NCI-H82 treated with DMSO at 0.1 percent for 48 hours (cell line): ENCODE measurements around the gene STK17A.
"Not testable (repeated sequence)": the region's sequence is repeated elsewhere in the genome, so short reads cannot be mapped to it uniquely, and the experiment has no call there.

Source experiments
- DNase-seq: peaks from one replicate; lab custom pipeline; 2025; ENCODE audit not compliant: unreplicated experiment; lab: John Stamatoyannopoulos, UW

The STK17A gene

DNA sequence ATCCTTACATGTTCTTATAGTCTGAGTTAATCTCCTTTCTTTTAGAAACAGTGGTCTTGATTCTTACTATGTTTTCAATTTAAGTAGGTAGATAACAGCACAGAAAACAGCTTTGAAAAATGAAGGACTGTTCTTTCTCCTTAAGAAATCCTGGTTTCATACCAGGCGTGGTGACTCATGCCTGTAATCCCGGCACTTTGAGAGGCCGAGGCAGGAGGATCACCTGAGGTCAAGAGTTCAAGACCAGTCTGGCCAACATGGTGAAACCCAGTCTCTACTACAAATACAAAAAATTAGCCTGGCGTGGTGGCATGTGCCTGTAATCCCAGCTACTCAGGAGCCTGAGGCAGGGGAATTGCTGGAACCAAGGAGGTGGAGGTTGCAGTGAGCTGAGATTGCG is 13.5 kb downstream of the STK17A start:
- DNase-seq = not testable (repeated sequence)

DNA sequence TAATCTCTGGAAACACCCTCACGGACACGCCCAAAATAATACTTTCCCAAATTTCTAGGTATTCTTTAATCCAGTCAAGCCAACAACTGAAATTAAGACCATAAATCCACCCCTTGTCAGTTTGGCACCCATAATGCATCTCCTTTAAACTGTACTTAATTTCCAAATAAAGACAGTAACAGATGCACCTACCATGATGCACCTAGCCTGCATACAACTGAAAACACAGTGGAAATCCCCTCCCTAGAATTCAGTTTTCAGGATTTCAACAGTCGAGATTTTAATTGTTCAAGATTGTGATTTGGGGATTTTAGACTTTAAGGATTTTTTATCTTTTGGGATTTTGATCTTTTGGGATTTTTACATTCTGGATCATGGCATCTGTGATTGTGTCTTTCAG is 17.1 kb downstream of the STK17A start:
- DNase-seq = no peak

DNA sequence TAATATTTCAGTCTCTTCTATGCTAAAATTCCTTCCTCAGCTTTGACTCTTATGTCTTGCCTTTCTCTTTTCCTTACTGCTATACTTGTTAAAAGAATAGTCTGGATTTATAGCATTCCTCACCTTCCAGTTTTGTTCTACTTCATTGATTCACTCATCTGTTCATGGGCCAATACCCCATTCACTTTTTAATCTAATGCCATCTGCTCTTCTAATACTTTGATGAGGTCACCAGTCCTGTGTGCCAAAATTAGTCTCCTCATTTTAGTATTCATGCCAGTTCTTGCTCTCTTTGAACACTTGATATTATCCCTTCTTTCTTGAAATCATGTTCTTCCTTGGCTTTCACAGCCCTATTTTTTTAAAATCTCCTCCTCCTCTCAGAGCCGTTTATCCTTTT is 19.3 kb downstream of the STK17A start:
- peak; percentile 20 for DNase-seq

DNA sequence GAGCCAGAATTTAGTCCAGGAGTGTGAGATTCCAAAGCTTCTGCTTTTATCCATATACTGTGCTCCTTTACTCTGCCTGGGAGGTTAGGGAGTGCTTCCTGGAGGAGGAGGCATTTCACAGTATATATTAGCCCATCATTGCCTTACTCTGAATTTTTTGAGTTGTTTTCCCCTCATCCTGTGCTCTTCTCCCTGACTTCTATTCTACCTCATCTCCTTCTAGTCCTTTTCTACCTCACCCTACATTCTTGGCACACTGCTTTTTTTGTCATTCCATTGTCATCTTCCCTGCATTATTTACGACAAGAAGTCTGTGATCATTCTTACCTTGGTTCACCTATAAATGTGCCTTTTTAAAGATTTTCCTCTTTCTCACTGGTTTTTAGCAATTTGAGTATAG is 21.3 kb downstream of the STK17A start:
- DNase-seq = no peak

DNA sequence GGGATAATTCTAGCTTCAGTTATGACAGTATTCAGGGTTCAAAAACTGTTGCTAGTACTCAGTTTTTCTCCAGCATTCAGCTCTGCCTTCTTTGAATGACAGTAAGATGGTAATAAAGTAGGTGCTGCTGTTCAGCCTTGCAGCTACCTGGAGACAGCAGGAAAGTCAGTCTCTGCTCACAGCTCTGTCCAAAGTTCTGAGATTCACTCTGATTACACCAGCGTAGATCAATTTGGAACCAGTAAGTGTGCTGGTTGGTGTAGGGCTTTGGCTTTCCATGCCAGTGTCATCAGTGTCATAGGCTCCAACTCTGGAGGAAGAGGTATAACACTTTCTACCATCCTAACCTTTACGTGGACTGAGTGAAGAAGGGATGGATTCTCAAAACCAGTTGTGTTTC is 26.2 kb downstream of the STK17A start:
- DNase-seq = no peak

DNA sequence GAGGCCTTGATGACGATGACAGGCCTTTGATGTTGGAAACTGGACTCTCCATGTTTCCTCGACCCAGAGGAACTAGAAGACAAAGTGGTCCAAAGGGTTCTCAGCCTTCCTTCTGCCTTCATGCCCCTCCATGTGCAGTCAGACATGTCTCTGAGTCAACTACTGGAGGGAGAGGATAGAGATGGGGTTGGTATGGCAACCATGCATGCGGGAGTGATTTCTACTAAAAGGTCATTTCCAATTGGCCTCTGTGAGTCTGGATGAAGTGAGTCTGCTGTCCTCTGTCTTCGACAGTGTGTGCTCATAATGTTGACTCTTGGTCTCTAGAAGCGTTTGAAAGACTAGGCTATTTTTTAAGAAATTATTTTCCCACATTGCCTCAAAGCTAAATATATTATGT is 29.2 kb downstream of the STK17A start:
- no peak for DNase-seq

DNA sequence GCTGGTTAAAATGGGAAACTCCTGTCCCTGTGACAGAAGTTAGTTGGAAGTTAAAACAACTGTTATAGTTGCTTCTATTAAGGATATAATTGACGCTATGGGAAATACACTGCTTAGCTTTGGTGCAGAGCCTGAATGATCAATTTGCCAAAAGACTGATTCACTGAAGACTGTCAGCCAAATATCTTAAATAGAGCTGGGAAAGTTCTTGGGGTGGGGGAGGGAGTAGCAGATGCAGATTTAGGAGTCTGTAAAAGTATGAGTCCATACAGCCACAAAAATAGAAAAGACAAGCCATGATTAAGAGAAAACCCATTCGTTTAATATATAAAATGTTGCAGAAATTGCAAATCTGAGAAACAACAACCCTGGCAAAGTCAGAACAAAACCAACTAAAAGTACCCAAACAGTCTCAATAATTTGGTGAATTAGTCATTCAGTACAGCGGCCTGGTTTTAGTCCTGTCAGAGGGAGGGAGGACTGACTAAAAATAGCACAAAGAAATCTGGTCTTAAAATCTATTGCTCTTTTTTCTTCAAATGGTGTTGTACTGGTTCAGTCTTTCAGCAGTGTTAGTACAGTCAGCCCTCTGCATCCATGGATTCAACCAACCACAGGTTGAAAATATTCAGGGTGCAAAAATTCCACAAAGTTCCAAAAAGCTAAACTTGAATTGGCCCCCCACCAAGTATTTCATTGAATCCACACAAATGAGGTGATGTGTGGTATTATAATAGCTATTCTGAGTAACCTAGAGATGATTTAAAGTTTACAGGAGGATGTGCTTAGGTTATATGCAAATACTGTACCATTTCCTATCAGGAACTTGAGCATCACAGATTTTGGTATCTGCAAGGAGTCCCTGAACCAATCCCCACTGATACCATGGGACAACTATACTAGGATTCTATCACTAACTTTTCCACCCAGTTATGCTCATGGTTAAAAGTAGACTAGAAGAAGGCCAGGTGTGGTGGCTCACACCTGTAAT is 30.0 kb downstream of the STK17A start:
- no peak for DNase-seq

DNA sequence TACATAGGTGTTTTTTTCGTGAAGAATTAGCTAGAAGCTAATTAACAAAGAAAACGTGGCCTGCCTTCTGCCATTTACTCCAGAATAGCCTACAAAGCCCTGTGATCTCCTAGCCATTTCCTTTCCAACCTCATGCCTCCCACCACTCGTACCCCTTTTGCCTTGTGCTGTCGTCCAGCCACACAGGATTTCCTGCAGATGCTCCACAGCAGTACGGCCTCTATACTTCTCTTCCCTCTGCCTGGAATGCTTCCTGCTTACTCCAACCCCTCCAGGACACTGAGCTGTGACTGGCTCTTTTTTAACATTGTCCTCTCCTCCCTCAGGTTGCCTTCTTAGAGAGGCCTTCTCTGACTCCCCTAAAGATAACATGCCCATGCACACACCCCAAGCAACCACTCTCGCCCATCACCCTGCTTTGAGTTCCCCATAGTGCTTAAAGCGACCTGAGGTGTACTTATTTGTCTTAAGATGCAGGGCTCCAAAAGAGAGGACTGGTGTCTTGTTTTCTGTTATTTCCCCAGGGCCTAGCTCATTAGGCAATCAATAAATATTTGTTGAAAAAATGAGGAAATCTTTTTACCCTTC is 32.7 kb downstream of the STK17A start:
- no peak for DNase-seq

DNA sequence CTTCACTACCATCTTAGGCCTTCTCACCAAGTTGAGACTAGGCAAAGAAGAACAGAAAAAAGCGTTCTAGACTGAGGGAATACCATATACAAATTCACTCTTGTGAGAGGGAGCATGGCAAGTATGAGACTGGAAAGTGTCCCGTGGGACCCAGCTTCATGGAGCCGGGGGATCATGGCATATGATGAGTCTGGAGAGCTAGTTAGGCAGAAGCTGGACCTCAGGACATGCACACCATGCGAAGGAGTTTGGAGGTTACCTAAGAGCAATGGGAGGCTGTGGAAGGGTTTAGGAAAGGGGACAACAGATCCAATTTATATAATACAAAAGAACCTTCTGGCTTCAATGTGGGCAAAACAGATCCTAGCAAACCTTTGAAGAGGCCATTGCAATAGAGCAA is 34.1 kb downstream of the STK17A start:
- no peak for DNase-seq

DNA sequence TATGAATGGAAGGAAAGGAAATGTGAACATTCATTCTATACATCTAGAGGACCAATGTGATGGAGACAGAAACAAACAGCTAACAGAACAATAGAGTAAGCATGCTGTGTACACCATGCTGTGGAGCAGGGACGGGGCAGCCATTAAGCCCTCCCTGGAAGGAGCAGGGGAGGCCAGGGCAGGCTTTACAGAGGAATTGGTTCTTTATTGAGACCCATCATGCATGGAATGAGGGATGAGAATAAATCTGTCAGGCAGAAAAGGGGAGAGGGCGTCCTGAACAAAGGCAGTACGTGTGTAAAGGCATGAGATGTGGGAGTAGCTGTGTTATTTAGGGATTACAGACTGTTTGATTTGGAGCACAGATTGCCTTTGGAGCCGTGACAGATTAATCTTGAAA is 35.2 kb downstream of the STK17A start:
- DNase-seq = peak; percentile 18

DNA sequence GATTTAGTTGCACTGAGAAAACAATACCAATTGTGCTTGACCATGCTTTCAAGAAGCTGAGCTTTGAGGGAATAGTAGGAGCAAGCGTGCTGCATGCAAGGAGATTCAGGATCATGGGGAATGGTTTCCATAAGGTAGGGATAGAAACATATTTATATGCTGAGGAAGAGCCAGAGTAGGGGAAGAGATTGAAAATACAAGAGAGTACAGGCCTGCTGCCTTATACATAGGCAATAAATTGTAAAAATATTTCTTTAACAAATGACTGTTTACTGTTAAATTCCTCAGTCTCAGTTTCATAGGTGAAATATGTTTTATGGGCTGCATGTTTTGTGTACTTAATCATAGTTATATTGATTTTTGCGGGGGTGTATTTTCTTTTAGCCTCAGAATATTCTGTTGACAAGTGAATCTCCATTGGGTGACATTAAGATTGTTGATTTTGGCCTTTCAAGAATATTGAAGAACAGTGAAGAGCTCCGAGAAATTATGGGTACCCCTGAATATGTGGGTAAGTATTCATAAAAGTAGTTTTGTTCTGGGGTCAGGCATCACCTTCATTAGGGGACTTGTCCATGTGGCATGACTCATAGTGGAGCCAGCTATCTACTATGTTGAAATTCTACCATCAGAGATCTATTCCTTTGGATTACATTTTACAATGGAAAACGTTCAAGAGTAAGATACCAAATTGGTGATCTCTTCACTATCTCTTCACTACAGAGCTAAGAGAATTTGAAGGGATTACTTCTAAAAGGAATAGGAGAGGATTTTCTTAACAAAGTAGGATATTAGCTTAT is 36.5 kb downstream of the STK17A start:
- DNase-seq = no peak

DNA sequence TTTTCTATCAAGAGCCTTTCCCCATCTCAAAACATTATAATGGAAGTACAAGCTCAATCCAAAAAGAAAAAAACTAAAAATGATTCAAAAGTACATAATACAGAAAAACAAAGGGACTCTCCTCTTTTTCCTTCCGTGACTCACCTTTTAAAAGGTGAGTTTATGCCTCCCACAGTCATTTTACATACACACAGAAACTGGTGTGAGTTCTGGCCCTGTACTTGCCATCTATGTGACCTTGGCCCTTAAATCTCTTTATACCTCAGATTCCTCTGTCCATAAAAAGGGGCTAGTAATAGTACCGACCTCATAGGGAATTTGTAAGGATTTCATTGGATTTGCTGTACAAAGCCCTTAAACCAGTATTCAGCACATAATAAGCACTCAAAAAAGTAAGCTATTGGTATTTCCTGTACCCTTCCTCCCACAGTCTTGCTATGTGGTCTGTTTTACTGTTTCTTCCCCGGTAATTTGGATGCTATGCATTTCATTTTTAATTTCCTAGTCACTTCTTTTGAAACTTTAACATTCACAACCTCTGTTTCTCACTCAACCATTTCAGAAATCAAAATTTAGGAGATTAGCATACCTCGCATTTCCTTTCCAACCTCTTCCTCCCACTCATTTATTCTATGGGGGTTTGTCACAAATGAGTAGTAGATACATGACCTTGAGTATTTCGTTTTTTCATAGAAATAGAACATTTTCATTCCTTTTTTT is 39.0 kb downstream of the STK17A start:
- DNase-seq = no peak

DNA sequence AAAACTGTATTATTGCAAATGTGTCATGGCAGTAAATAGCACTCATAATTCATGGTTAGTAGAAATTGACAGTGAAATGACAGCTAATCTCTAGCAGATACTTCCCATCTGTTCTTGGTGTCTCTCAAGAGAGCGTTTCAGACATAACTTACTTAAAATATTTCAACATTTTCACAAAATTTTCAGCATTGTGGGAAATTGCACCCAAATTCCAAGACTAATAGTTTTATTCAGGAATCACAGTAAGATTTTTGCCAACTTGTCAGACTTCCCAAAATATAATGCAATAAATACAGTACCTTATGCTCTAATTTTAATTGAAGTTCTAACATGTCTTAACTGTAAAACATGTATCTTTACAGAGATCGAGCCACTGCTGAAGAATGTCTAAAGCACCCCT is 41.2 kb downstream of the STK17A start:
- no peak for DNase-seq

DNA sequence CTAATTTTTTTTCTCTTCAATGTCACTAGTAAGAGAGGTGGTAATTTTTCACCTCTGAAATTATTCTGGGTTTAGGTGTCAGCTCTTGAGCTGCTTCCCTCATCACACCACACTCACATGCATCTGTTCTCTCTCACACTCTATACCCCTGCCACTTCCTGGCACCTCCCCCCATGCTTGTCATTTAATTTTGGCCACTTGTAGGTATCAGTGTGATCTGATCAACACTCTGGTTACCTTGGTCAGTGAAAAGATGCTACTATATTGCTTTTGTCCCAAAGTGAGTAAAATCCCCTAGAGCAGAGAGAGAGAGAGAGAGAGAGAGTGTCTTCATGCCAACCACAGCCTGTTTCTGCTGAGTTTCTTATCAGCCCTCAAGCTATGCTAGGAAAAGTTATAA is 42.5 kb downstream of the STK17A start:
- no peak for DNase-seq

DNA sequence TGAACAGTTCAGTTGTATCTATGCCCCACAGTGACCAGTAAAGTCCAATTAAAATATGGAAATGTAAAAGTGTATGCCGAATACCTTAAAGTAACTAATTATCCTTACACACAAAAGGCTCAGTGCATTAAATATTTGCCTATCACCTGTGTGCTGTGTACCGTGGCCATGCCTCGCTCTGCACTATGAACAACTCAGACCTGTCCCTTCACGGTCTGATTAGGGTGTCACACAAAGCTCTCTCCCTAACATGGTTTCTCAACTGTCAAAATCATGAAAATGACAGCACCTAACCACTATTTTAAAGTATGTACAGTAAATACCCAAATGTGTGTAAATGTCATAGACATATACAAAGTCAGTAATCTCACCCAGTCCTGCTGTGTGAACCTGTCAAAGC is 43.1 kb downstream of the STK17A start:
- DNase-seq = no peak

DNA sequence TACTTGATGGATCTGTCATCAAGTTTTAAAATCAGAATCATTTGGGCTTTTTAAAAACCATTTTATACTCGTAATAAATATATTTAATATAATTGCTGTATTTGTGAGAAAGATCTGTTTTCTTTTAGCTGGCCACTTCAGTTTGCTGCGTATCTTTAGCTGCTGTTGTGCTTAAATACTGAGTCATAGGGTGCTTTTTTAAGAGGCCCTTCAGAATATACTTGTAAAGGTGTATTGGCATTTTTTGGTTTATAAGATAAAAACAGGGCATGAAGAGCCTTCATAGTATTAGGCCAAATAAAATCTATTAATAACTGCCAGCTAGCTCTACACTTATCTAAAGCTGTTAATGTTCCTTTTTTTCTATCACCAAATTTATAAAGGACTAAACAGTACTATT is 43.8 kb downstream of the STK17A start:
- no peak for DNase-seq

DNA sequence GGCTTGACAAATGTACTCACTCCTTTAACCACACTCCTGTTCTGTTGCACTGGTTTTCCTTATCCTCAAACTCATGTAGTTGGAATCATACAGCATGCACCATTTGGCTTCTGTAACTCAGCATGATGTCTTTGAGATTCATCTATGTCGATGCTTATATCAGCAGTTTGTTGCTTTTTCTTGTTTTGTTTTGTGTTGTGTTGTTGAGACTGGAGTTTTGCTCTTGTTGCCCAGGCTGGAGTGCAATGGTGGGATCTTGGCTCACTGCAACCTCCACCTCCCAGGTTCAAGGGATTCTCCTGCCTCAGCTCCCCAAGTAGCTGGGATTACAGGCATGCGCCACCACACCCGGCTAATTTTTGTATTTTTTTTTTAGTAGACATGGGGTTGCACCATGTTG is 44.9 kb downstream of the STK17A start:
- not testable (repeated sequence) for DNase-seq

DNA sequence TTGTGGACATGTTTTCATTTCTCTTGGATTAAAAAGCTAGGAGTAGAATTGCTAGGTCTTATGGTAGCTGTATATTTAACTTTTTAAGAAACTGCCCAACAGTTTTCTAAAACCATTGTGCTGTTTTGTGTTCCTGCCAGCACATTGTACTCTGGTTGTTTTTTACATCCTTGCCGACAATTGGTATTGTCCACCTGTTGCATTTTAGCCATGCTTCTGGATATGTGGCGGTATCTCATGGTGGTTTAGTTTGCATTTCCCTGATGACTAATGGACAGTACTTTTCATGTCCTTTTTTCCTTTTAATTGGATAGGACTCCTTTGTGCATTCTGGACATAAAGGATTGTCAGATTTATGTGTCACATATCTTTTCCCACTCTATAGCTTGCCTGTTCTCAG is 45.5 kb downstream of the STK17A start:
- no peak for DNase-seq

DNA sequence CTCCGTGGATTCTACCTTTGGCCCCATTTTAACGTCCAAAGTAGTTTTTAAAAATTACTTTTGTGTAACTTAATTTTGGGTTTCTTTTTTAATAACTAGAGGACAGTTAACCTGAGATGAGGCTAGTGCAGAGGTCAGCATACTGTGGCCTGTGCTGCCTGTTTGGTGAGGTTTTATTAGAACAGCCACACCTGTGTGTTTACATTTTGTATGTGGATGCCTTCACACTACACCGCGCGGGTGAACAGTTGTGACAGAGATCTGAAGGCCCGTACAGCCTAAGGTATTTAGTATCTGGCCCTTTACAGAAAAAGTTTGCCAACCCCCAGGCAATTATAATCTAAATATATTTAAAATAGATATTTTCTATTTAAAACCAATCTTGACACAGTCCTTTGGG is 46.9 kb downstream of the STK17A start:
- no peak for DNase-seq

DNA sequence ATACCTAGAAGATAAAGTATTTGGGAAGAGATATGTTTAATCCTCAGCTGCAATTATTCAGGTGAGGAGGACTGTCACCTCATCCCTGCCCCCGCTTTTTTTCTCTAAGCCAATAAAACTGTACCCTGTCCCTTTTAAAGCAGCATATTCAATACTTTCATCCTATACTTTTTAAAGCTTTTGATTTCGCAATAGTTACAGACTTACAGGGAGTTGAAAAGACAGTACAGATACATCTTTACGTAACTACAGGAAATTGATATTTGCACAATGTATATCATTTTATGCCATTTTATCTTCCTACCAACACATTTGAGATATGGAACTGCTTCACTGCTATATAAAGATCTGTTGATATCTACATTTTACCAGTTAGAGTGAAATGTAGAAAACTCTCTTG is 47.6 kb downstream of the STK17A start:
- DNase-seq = no peak

DNA sequence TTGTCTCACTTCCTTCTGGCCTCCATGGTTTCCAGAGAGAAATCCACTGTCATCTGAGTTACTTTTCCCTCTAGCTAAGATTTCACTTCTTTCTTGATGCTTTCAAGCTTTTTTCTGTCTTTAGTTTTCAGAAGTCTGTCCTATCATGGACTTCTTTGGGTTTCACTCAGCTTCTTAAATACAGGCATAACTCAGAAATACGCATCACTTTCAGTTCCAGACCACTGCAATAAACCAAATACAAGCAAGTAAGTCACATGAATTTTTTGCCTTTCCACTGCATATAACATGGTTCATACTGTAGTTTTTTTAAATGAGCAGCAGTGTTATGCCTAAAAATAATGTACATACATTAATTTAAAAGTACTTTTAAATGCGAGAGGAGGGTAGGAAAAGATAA is 48.7 kb downstream of the STK17A start:
- no peak for DNase-seq
